Measurements from ENCODE around the gene AUNIP. TPM values are rescaled to one million over a fixed set of nuclear protein-coding genes. Genes with fewer than 3 reads are reported as not detected.

Gene AUNIP
- total and polyA plus RNA-seq, 2 donors (not counting 3 experiments of a cell fraction or from before 2014, with no cell fraction given): 1.8 to 4.5 TPM

- Histone ChIP-seq H4K20me1 (replicated peaks; ENCODE audit: control insufficient read depth, extremely low read depth, insufficient read depth, low read length) (no peaks in the 10 kb centered on the region), H3K4me1 (ENCODE audit: control insufficient read depth, extremely low read depth, insufficient read depth, low read length) (peaks cover 17% of the 10 kb centered on the region), H3K79me2 (ENCODE audit: control insufficient read depth, insufficient read depth, low read length) (peaks cover 48% of the 10 kb centered on the region), H3K36me3 (ENCODE audit: control insufficient read depth in 2 of 2, extremely low read depth in 1 of 2, insufficient read depth in 2 of 2, low read length in 2 of 2) (peaks cover 21 to 38% of the 10 kb centered on the region in 2 experiments), H3K9me3 (replicated peaks; ENCODE audit: control insufficient read depth, insufficient read depth, low read length) (no peaks in the 10 kb centered on the region), H3K9me1 (replicated peaks; ENCODE audit: control insufficient read depth, extremely low read depth, insufficient read depth, low read length) (no peaks in the 10 kb centered on the region), H2AFZ (ENCODE audit: low read depth, low read length) (no peak overlapping the region), H3K9ac (replicated peaks; ENCODE audit: extremely low read depth, insufficient read depth, low read length) (peak overlapping the region; percentile 87), H3K4me2 (ENCODE audit: insufficient read depth, low read length) (peak overlapping the region; percentile 96), H3K4me3 (replicated peaks in 1 of 3; ENCODE audit: insufficient read depth in 1 of 3, low read depth in 1 of 3, low read length in 3 of 3) (peak overlapping the region; percentile 33 to 96 (median 88)), H3K27ac (ENCODE audit: insufficient read depth, low read depth, low read length) (peak overlapping the region; percentile 71), H3K27me3 (ENCODE audit: control insufficient read depth in 2 of 2, insufficient read depth in 2 of 2, low read length in 2 of 2) (peaks cover 3 to 4% of the 10 kb centered on the region in 2 experiments)
- intact Hi-C loops (cut with micrococcal nuclease) (loop anchor here (2.0 to 10.0 kb wide), 2 partner anchors 207 to 251 kb away; partner anchors contain the start of genes FAM110D and PDIK1L), dilution Hi-C loops (cut with MboI; ENCODE audit: extremely low pct_ligation_motif_present, low sequenced_read_pairs) (no loop called here)
- ChIA-PET CTCF (interaction anchor here (0.6 to 15.3 kb wide), 10 partner anchors 9 to 241 kb away, joined by 3 to 404 read pairs (median 3); partner anchors contain the start of genes PAFAH2 and PAQR7), POLR2A (no interaction called here)
- BruUV-seq (replicated peaks): no TSS peak
- TF ChIP-seq POLR2A (IDR thresholded peaks at IDR 0.05; ENCODE audit: low read depth, low read length): no peak
- no peak for TF ChIP-seq MAX (IDR thresholded peaks at IDR 0.05; ENCODE audit: insufficient read depth, insufficient read length)
- no peak for TF ChIP-seq POLR2AphosphoS5 (IDR thresholded peaks at IDR 0.05; ENCODE audit: insufficient read depth, low read depth, low read length)
- TF ChIP-seq FOS (IDR thresholded peaks at IDR 0.05; ENCODE audit: borderline replicate concordance, insufficient read depth, low read length): no peak
- TF ChIP-seq CTCF (IDR thresholded peaks at IDR 0.05; ENCODE audit: extremely low read depth in 1 of 2, insufficient read depth in 1 of 2, low read depth in 1 of 2, low read length in 2 of 2): no peak
- TF ChIP-seq EZH2 (IDR thresholded peaks at IDR 0.05; ENCODE audit: borderline replicate concordance, low read depth, low read length, severe bottlenecking): no peak
- no peak for TF ChIP-seq MYC (IDR thresholded peaks at IDR 0.05; ENCODE audit: low read depth, low read length)
- TF ChIP-seq GATA2 (IDR thresholded peaks at IDR 0.05; ENCODE audit: insufficient read depth, insufficient read length, low read depth, low read length): no peak
- no peak for TF ChIP-seq JUN (IDR thresholded peaks at IDR 0.05; ENCODE audit: borderline replicate concordance, insufficient read depth, insufficient read length, low read depth)
- DNase-seq (ENCODE audit: low read depth, low spot score) (no peak), FAIRE-seq (no peak)
Observed at GRCh38 chr1:25903986-25904385, 44.7 kb upstream of the AUNIP start.
